Naive thymus-derived CD8-positive, alpha-beta T cell (primary cell): ENCODE results near the gene TUT4. TPM values are rescaled to one million over a fixed set of nuclear protein-coding genes. Genes with fewer than 3 reads are reported as not detected.

ENCODE experiments used
- ATAC-seq, 2 donors: fragments of 150-1000 bp; cut with Tn5 transposase in 1 of 2; sonication (Bioruptor Pico), chemical (Tn5 transposase) in 1 of 2; 1 replicate in 1 of 2; 2 replicates in 1 of 2; pipeline ENCODE4 v1.10.0; 2021; ENCODE audit warnings: mild to moderate bottlenecking in 2 of 2, moderate library complexity in 2 of 2
- POLR2A ChIA-PET: fragments of 350-600 bp; sonication (Branson Sonifier 250); formaldehyde crosslinking; loops from one replicate; lab custom pipeline; 2021; ENCODE audit warnings: antibody characterized with exemption; lab: Charles Lee
- DNase-seq, 10 donors: peaks; one replicate each; pipeline versions ENCODE4 v3.0.0 to v3.0.0-alpha.2; 2020 to 2022
- H3K27ac Mint-ChIP-seq, 10 donors: one replicate each; pipeline ENCODE4 v1.8.0; 2020 to 2022; ENCODE audit warnings: mild to moderate bottlenecking in 10 of 10, mixed read lengths in 10 of 10, moderate library complexity in 4 of 10, inconsistent platforms in 1 of 10
- H3K27me3 Mint-ChIP-seq, 5 donors: one replicate each; pipeline ENCODE4 v1.8.0; 2021 to 2022; ENCODE audit warnings: mixed read lengths in 5 of 5
- H3K36me3 Mint-ChIP-seq, 3 donors: one replicate each; pipeline ENCODE4 v1.8.0; 2020 to 2022; ENCODE audit warnings: mixed read lengths in 3 of 3, mild to moderate bottlenecking in 2 of 3, inconsistent platforms in 1 of 3
- H3K4me1 Mint-ChIP-seq, 4 donors: one replicate each; pipeline ENCODE4 v1.8.0; 2021 to 2022; ENCODE audit warnings: mixed read lengths in 4 of 4
- H3K4me3 Mint-ChIP-seq, 10 donors: one replicate each; pipeline ENCODE4 v1.8.0; 2020 to 2022; ENCODE audit warnings: mild to moderate bottlenecking in 10 of 10, mixed read lengths in 10 of 10, moderate library complexity in 6 of 10, inconsistent platforms in 1 of 10
- H3K9me3 Mint-ChIP-seq, 9 donors: one replicate each; pipeline ENCODE4 v1.8.0; 2020 to 2022; ENCODE audit warnings: mixed read lengths in 9 of 9, mild to moderate bottlenecking in 3 of 9, inconsistent platforms in 1 of 9, moderate library complexity in 1 of 9
- polyA plus RNA-seq, 3 donors: library from polyadenylated mRNA; unstranded; fragments of 300-500 nt; fragmentation: Illumina TruSeq; gene quantifications; one replicate each; pipeline ENCODE4 v1.2.3, GENCODE V29; 2021
- total RNA-seq, 8 experiments: library from RNA in 2 of 8; stranded (reverse) in 2 of 8; gene quantifications; one replicate each; pipeline ENCODE4 v1.2.3 and lab custom pipeline; 2021 to 2026

Gene TUT4
- total and polyA plus RNA-seq, 5 experiments from 2014 or later, result 31.6 to 178 (median 40.9) TPM

DNA sequence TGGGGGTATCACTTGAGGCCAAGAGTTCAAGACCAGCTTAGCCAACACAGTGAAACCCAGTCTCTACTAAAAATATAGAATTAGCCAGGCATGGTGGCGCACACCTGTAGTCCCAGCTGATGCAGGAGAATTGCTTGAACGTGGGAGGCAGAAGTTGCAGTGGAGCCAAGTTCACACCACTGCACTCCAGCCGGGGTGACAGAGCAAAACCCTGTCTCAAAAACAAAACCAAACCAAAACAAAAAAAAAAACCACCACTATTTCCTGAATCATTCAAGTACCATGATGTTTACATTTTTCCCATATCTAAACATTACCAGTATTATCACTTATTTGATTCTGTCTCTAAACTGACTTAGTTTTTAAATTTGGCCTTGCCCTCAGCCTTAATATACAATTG, 29.5 kb downstream of the TUT4 start:
- Mint-ChIP-seq H3K36me3 (peaks cover 0 to 71% (median 20%) of the 10 kb centered on the region in 3 donors), H3K9me3 (no peaks in the 10 kb centered on the region), H3K4me3 (peak overlapping the region in 2 of 10 donors; percentile 4 to 23), H3K4me1 (peaks cover 4 to 33% (median 23%) of the 10 kb centered on the region in 4 donors), H3K27ac (peak overlapping the region in 5 of 10 donors; percentile 15 to 68 (median 48)), H3K27me3 (no peaks in the 10 kb centered on the region)
- POLR2A ChIA-PET, result interaction anchor here (0.6 kb wide), 1 partner anchor 235 kb away, joined by 4 read pairs; no protein-coding TSS in a partner anchor
- ATAC-seq (no peak), DNase-seq (peak in 3 of 10 donors; percentile 6 to 11 (median 8))

DNA sequence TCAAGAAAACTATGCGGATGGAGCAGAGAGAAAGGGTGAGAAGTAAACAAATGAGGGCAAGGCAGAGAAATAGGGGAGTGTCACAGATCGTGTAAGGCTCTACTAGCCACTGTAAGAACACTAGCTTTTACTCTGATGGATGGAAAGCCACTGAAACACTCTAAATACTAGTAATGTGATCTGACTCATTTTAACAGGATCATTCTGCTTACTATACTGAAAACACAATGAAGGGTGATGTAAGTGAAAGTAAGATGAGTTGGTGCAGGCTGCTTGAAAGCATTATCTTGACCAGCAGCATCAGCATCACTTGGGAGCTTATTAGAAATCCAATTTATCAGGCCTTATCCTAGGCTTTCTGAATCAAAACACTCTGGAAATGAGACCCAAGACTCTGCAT, 32.7 kb downstream of the TUT4 start:
- no peaks in the 10 kb centered on the region for H3K9me3 Mint-ChIP-seq
- no peak overlapping the region for H3K4me3 Mint-ChIP-seq
- ATAC-seq (no peak), DNase-seq (no peak)
- POLR2A ChIA-PET, result no interaction called here
- peak overlapping the region in 4 of 10 donors; percentile 2 to 61 (median 6) for H3K27ac Mint-ChIP-seq
- no peaks in the 10 kb centered on the region for H3K27me3 Mint-ChIP-seq
- peaks cover 0 to 58% (median 12%) of the 10 kb centered on the region in 3 donors for H3K36me3 Mint-ChIP-seq
- peaks cover 6 to 32% (median 20%) of the 10 kb centered on the region in 4 donors for H3K4me1 Mint-ChIP-seq

- ATAC-seq (no peak), DNase-seq (no peak)
- Mint-ChIP-seq H3K27me3 (no peaks in the 10 kb centered on the region), H3K27ac (no peak overlapping the region), H3K4me1 (peaks cover 4 to 23% (median 13%) of the 10 kb centered on the region in 4 donors), H3K36me3 (peaks cover 0 to 58% (median 10%) of the 10 kb centered on the region in 3 donors), H3K4me3 (no peak overlapping the region), H3K9me3 (no peaks in the 10 kb centered on the region)
- POLR2A ChIA-PET, result no interaction called here
Measured at GRCh38 chr1:52518962-52519361, 33.9 kb downstream of the TUT4 start.

GRCh38 chr1:52511851-52512615, 40.9 kb downstream of the TUT4 start:
- no peak for ATAC-seq
- POLR2A ChIA-PET, result interaction anchor here (0.6 to 0.7 kb wide), 2 partner anchors 9 to 107 kb away, joined by 4 read pairs; no protein-coding TSS in a partner anchor
- no peak overlapping the region for H3K27ac Mint-ChIP-seq
- no peaks in the 10 kb centered on the region for H3K27me3 Mint-ChIP-seq
- peaks cover 2 to 9% (median 6%) of the 10 kb centered on the region in 4 donors for H3K4me1 Mint-ChIP-seq
- DNase-seq, result no peak
- peaks cover 3 to 78% (median 19%) of the 10 kb centered on the region in 3 donors for H3K36me3 Mint-ChIP-seq
- H3K4me3 Mint-ChIP-seq, result no peak overlapping the region
- H3K9me3 Mint-ChIP-seq, result no peaks in the 10 kb centered on the region

GRCh38 chr1:52511439-52511838, 41.5 kb downstream of the TUT4 start:
- no peaks in the 10 kb centered on the region for H3K27me3 Mint-ChIP-seq
- no peak for DNase-seq
- POLR2A ChIA-PET, result no interaction called here
- H3K36me3 Mint-ChIP-seq, result peaks cover 3 to 80% (median 23%) of the 10 kb centered on the region in 3 donors
- no peak overlapping the region for H3K4me3 Mint-ChIP-seq
- H3K27ac Mint-ChIP-seq, result peak overlapping the region in 2 of 10 donors; percentile 18 to 59
- no peak for ATAC-seq
- no peaks in the 10 kb centered on the region for H3K9me3 Mint-ChIP-seq
- peaks cover 2 to 9% (median 5%) of the 10 kb centered on the region in 4 donors for H3K4me1 Mint-ChIP-seq

GRCh38 chr1:52506920-52507546, 45.9 kb downstream of the TUT4 start:
- Mint-ChIP-seq H3K4me3 (no peak overlapping the region), H3K9me3 (no peaks in the 10 kb centered on the region), H3K27me3 (no peaks in the 10 kb centered on the region), H3K27ac (peak overlapping the region in 2 of 10 donors; percentile 20 to 43), H3K36me3 (peaks cover 13 to 78% (median 27%) of the 10 kb centered on the region in 3 donors), H3K4me1 (peaks cover 2 to 24% (median 15%) of the 10 kb centered on the region in 4 donors)
- no peak for ATAC-seq
- no peak for DNase-seq
- POLR2A ChIA-PET, result interaction anchor here (0.7 to 0.9 kb wide), 2 partner anchors 83 to 175 kb away, joined by 3 read pairs; no protein-coding TSS in a partner anchor

GRCh38 chr1:52506349-52506748, 46.5 kb downstream of the TUT4 start:
- POLR2A ChIA-PET, result interaction anchor here (0.7 kb wide), 1 partner anchor 82 kb away, joined by 3 read pairs; no protein-coding TSS in a partner anchor
- Mint-ChIP-seq H3K4me3 (no peak overlapping the region), H3K36me3 (peaks cover 13 to 77% (median 25%) of the 10 kb centered on the region in 3 donors), H3K27me3 (no peaks in the 10 kb centered on the region), H3K9me3 (no peaks in the 10 kb centered on the region), H3K4me1 (peaks cover 2 to 30% (median 17%) of the 10 kb centered on the region in 4 donors), H3K27ac (no peak overlapping the region)
- ATAC-seq (no peak), DNase-seq (no peak)

DNA sequence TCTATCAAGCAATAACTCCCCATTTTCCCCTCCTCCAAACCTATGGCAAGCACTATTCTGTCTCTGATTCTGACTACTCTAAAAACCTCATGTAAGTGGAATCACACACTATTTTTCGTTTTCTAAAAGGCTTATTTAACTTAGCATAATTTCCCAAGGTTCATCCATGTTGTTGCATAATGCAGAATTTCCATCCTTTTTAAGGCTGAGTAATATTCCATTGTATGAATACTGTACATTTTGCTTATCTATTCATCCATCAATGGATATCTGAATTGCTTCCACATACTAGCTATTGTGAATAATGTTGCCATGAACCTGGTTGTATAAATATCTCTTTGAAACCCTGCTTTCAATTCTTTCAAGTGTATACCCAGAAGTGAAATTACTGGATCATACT, 48.2 kb downstream of the TUT4 start:
- ATAC-seq, result no peak
- H3K4me1 Mint-ChIP-seq, result peaks cover 2 to 30% (median 17%) of the 10 kb centered on the region in 4 donors
- no peaks in the 10 kb centered on the region for H3K9me3 Mint-ChIP-seq
- peak overlapping the region in 3 of 10 donors; percentile 11 to 60 (median 40) for H3K27ac Mint-ChIP-seq
- peaks cover 13 to 70% (median 22%) of the 10 kb centered on the region in 3 donors for H3K36me3 Mint-ChIP-seq
- POLR2A ChIA-PET, result no interaction called here
- H3K27me3 Mint-ChIP-seq, result no peaks in the 10 kb centered on the region
- no peak overlapping the region for H3K4me3 Mint-ChIP-seq
- DNase-seq, result no peak

GRCh38 chr1:52503706-52504105, 49.2 kb downstream of the TUT4 start:
- peaks cover 4 to 25% (median 19%) of the 10 kb centered on the region in 4 donors for H3K4me1 Mint-ChIP-seq
- DNase-seq (no peak), ATAC-seq (no peak)
- peaks cover 13 to 67% (median 24%) of the 10 kb centered on the region in 3 donors for H3K36me3 Mint-ChIP-seq
- H3K27ac Mint-ChIP-seq, result peak overlapping the region in 2 of 10 donors; percentile 22 to 59
- H3K4me3 Mint-ChIP-seq, result no peak overlapping the region
- no peaks in the 10 kb centered on the region for H3K9me3 Mint-ChIP-seq
- POLR2A ChIA-PET, result interaction anchor here (0.6 kb wide), 1 partner anchor 9 kb away, joined by 4 read pairs; no protein-coding TSS in a partner anchor
- H3K27me3 Mint-ChIP-seq, result no peaks in the 10 kb centered on the region

- peaks cover 4 to 24% (median 18%) of the 10 kb centered on the region in 4 donors for H3K4me1 Mint-ChIP-seq
- DNase-seq (peak in 2 of 10 donors; percentile 6 to 13), ATAC-seq (no peak)
- H3K27ac Mint-ChIP-seq, result peak overlapping the region in 3 of 10 donors; percentile 29 to 61 (median 42)
- peaks cover 10 to 64% (median 24%) of the 10 kb centered on the region in 3 donors for H3K36me3 Mint-ChIP-seq
- no peak overlapping the region for H3K4me3 Mint-ChIP-seq
- H3K27me3 Mint-ChIP-seq, result no peaks in the 10 kb centered on the region
- POLR2A ChIA-PET, result interaction anchor here (0.7 kb wide), 2 partner anchors 57 to 78 kb away, joined by 5 to 6 read pairs; no protein-coding TSS in a partner anchor
- H3K9me3 Mint-ChIP-seq, result no peaks in the 10 kb centered on the region
Measured at GRCh38 chr1:52502789-52503188, 50.1 kb downstream of the TUT4 start.

DNA sequence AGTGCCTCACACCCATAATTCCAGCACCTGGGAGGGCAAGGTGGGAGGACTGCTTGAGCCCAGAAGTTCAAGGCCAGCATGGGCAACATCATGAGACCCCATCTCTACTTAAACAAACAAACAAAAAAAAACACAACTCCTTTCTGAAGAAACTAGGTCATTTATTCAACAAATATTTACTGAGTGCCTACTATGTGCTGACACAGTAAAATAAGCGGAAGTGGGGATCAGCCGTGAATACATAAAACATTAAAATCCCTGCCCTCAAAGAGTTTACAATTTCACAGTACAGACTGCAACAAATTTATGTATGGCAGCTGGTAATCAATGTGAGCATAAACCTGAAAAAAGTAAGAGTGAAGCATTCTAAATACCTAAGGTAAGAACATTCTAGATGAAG, 65.3 kb downstream of the TUT4 start:
- no peaks in the 10 kb centered on the region for H3K9me3 Mint-ChIP-seq
- POLR2A ChIA-PET, result no interaction called here
- ATAC-seq, result no peak
- H3K27ac Mint-ChIP-seq, result peak overlapping the region in 5 of 10 donors; percentile 40 to 75 (median 49)
- no peaks in the 10 kb centered on the region for H3K27me3 Mint-ChIP-seq
- H3K4me3 Mint-ChIP-seq, result peak overlapping the region in 1 of 10 donors; percentile 38
- DNase-seq, result no peak
- peaks cover 5 to 63% (median 14%) of the 10 kb centered on the region in 3 donors for H3K36me3 Mint-ChIP-seq
- peaks cover 0 to 1% (median 0%) of the 10 kb centered on the region in 4 donors for H3K4me1 Mint-ChIP-seq

GRCh38 chr1:52482326-52483004, 70.4 kb downstream of the TUT4 start:
- Mint-ChIP-seq H3K4me3 (no peak overlapping the region), H3K27me3 (no peaks in the 10 kb centered on the region), H3K36me3 (peaks cover under 1 to 35% (median 8%) of the 10 kb centered on the region in 3 donors), H3K4me1 (no peaks in the 10 kb centered on the region), H3K27ac (peak overlapping the region in 1 of 10 donors; percentile 41), H3K9me3 (no peaks in the 10 kb centered on the region)
- no peak for ATAC-seq
- POLR2A ChIA-PET, result no interaction called here
- no peak for DNase-seq
